SH-SY5Y (cell line): ENCODE results near the gene PDHX.

Source experiments
- GATA2 ChIP-seq: IDR thresholded peaks from 2 replicates; pipeline ENCODE4 v1.6.1; 2011; ENCODE audit warnings: mild to moderate bottlenecking, low read depth, low read length
- GATA3 ChIP-seq: IDR thresholded peaks from 2 replicates; pipeline ENCODE4 v1.6.1; 2011; ENCODE audit warnings: low read depth, mild to moderate bottlenecking, low read length, moderate library complexity

- TF ChIP-seq GATA3 (no peak), GATA2 (no peak)
Observed at GRCh38 chr11:35021589-35021988, 105.2 kb downstream of the PDHX start.
